Ovary (tissue), 9 donors: Measurements from ENCODE around the gene CTBP2. TPM values are rescaled to one million over a fixed set of nuclear protein-coding genes. Genes with fewer than 3 reads are reported as not detected.

Experiments used
- DNase-seq, 5 donors: peaks; one replicate each; pipeline ENCODE4 v3.0.0-alpha.2; 2019 to 2020
- H3K27ac ChIP-seq, 2 donors: fragments of 200-600 bp; one replicate each; pipeline versions ENCODE4 v1.5.1 to v1.8.0; 2019 to 2022
- H3K27me3 ChIP-seq: fragments of 200-600 bp; one replicate; pipeline ENCODE4 v1.8.0; 2022
- H3K36me3 ChIP-seq: fragments of 200-600 bp; sonication (generic); one replicate; pipeline ENCODE4 v1.5.1; 2019
- H3K4me1 ChIP-seq: one replicate; pipeline ENCODE4 v1.8.1; 2013; ENCODE audit warnings: mild to moderate bottlenecking, moderate library complexity; ENCODE audit not compliant: insufficient read depth
- H3K4me3 ChIP-seq: fragments of 200-600 bp; sonication (generic); one replicate; pipeline ENCODE4 v1.5.1; 2017
- H3K9me3 ChIP-seq, 2 donors: fragments of 200-600 bp in 1 of 2; sonication (generic) in 1 of 2; one replicate each; pipeline versions ENCODE4 v1.5.1 to v1.8.1; 2013 to 2019; ENCODE audit warnings: mild to moderate bottlenecking in 1 of 2, moderate library complexity in 1 of 2
- EP300 ChIP-seq: sonication (generic); formaldehyde crosslinking; IDR thresholded peaks from one replicate; pipeline ENCODE4 v1.6.1; 2017; ENCODE audit warnings: antibody characterized with exemption
- POLR2A ChIP-seq: fragments of 450-650 bp; IDR thresholded peaks from one replicate; pipeline ENCODE4 v1.6.1; 2017; ENCODE audit warnings: antibody characterized with exemption, mild to moderate bottlenecking, moderate library complexity
- WGBS, 3 donors: extraction: QIAGEN DNeasy Blood & Tissue Kit in 1 of 3; methylation state at CpG; one replicate each; pipeline versions ENCODE4 v1.1.5 to v1.1.7; 2013 to 2017; 5-methylcytosine and 5-hydroxymethylcytosine counted together
- intact Hi-C, 4 donors: fragments of 100-400 bp; cut with DNase I; formaldehyde crosslinking; loops; one replicate each; pipeline versions ENCODE4 v1.11.0 to v1.15.1; 2022 to 2023
- polyA plus RNA-seq, 2 donors: library from polyadenylated mRNA; stranded (reverse); fragments of 200-250 nt in 1 of 2; fragments of 350-450 nt in 1 of 2; fragmentation: Illumina TruSeq in 1 of 2; extraction: RNeasy Lipid Tissue Mini Kit (QIAGEN cat#74804) in 1 of 2; gene quantifications; one replicate each; pipeline ENCODE4 v1.2.3, GENCODE V29; 2013 to 2014
- total RNA-seq, 7 donors: library from RNA; depleted of rRNA in 2 of 7; stranded (reverse); fragments of >200 nt in 2 of 7; fragmentation: NEBNext Ultra II Directional in 3 of 7; extraction: Animal tissue kit (Norgen Biotek cat#: 25700) in 3 of 7; gene quantifications; one replicate each; pipeline versions ENCODE4 v1.1.0 to v1.2.4, GENCODE V29; 2016 to 2023
- TF ChIP-seq, protein P1 (sequence below), 3 donors: fragments of 450-650 bp in 2 of 3; fragments of 200-600 bp in 1 of 3; IDR thresholded peaks; one replicate each; pipeline versions ENCODE4 v1.5.1 to v1.8.0; 2016 to 2022; ENCODE audit warnings: antibody characterized with exemption in 3 of 3, mild to moderate bottlenecking in 1 of 3
- donor health status: DM: no; HTN: no; CAD: no; lungs with moderate emphysema.
- donor health status: DM: no; HTN: no; CAD: no.
- donor health status: Bipolar disorder and iron deficiency.
- donor health status: DM: yes; HTN: yes; CAD: no.
- donor health status: DM: no; HTN: no; CAD: no.
- donor health status: DM: yes; HTN: yes; CAD: no.

CTBP2 gene
- total and polyA plus RNA-seq, 9 donors = 25.3 to 107 (median 69.5) TPM

DNA sequence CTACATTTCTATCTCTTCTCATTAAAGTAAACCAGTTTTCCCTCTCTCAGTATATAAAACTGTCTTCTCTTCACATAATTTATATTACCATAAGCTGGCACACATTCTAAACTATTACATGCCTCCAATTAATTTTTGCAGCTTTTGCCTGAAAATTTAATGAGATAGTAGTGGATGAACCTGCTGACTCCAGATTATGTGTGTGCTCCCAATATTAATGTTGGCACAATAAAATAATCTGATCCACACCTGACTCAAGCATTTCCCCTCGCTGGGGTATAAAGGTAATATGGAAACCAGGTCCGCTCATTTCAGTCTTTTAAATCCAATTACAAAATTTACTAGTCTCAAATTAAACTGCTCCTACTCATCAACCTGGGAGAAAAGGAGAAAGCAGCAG lies 63.4 kb downstream of the CTBP2 start:
- Histone ChIP-seq H3K9me3 (no peaks in the 10 kb centered on the region), H3K4me1 (peaks cover 34% of the 10 kb centered on the region), H3K4me3 (no peak overlapping the region), H3K27ac (no peak overlapping the region), H3K36me3 (no peaks in the 10 kb centered on the region), H3K27me3 (no peaks in the 10 kb centered on the region)
- no peak for DNase-seq
- intact Hi-C loops = no loop called here
- WGBS, 3 donors = 94 to 96% (median 95%) methylated on average over 2 of the region's 2 CpGs
- TF ChIP-seq POLR2A (no peak), EP300 (no peak)
- TF ChIP-seq, protein P1, sequence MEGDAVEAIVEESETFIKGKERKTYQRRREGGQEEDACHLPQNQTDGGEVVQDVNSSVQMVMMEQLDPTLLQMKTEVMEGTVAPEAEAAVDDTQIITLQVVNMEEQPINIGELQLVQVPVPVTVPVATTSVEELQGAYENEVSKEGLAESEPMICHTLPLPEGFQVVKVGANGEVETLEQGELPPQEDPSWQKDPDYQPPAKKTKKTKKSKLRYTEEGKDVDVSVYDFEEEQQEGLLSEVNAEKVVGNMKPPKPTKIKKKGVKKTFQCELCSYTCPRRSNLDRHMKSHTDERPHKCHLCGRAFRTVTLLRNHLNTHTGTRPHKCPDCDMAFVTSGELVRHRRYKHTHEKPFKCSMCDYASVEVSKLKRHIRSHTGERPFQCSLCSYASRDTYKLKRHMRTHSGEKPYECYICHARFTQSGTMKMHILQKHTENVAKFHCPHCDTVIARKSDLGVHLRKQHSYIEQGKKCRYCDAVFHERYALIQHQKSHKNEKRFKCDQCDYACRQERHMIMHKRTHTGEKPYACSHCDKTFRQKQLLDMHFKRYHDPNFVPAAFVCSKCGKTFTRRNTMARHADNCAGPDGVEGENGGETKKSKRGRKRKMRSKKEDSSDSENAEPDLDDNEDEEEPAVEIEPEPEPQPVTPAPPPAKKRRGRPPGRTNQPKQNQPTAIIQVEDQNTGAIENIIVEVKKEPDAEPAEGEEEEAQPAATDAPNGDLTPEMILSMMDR (IDR thresholded peaks at IDR 0.05) = no peak

DNA sequence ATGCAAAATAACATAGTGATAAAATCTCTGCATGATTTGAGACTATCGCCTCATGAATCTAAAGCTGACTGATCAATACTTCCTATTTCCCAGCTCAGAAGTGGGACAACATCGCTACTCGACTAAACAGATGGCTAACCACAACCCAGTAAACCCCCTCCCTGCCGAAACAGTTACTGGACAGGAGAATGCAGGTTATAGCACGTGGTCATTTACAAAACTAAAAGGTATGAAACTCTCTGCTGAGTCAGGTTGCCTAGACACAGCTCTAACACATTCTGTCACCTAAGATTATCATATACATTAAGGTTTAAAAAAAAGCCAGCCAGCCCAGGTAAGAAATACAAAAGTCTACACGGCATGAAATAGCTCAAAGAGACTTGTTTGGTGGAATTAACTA lies 64.0 kb downstream of the CTBP2 start:
- WGBS, 3 donors = 56 to 68% (median 58%) methylated on average over 6 of the region's 6 CpGs
- DNase-seq = peak in 2 of 5 donors; percentile 0 to 3
- TF ChIP-seq POLR2A = no peak
- TF ChIP-seq, protein P1 (IDR thresholded peaks at IDR 0.05) = no peak

DNA sequence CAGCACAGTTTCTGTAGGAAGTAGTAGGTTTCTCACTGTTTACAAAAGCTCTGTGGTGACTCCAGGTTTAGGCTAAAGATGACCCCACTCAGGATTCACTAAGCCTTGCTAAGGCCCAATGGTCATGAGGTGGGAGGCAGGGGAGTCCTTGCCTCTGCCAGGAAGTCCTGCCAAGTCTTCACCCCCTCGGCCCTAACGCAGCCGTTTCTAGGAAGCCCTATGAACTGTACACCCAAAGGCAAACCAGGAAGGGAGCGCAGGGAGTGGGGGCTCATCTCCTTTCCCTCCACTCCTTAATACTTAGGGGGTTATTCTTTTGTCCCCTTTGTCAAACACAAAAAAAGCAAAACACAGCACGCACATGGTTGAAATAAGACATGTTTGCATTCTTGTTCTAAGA lies 64.6 kb downstream of the CTBP2 start:
- no peak for TF ChIP-seq POLR2A
- no peak for TF ChIP-seq EP300
- TF ChIP-seq, protein P1 (IDR thresholded peaks at IDR 0.05) = no peak
- no peaks in the 10 kb centered on the region for H3K36me3 ChIP-seq
- intact Hi-C loops = no loop called here
- no peak overlapping the region for H3K4me3 ChIP-seq
- peaks cover 34% of the 10 kb centered on the region for H3K4me1 ChIP-seq
- DNase-seq = peak in 3 of 5 donors; percentile 29 to 40 (median 31)
- 11 to 26% (median 12%) methylated on average over 5 of the region's 5 CpGs for WGBS, 3 donors
- H3K27me3 ChIP-seq = no peaks in the 10 kb centered on the region
- peak overlapping the region in 1 of 2 donors; percentile 8 for H3K27ac ChIP-seq
- H3K9me3 ChIP-seq = no peaks in the 10 kb centered on the region

More for the DNA sequence above, 64.0 kb downstream of the CTBP2 start:
- Histone ChIP-seq H3K4me1 (peaks cover 34% of the 10 kb centered on the region), H3K36me3 (no peaks in the 10 kb centered on the region), H3K27ac (no peak overlapping the region), H3K4me3 (no peak overlapping the region), H3K27me3 (no peaks in the 10 kb centered on the region), H3K9me3 (no peaks in the 10 kb centered on the region)
- intact Hi-C loops = no loop called here

DNA sequence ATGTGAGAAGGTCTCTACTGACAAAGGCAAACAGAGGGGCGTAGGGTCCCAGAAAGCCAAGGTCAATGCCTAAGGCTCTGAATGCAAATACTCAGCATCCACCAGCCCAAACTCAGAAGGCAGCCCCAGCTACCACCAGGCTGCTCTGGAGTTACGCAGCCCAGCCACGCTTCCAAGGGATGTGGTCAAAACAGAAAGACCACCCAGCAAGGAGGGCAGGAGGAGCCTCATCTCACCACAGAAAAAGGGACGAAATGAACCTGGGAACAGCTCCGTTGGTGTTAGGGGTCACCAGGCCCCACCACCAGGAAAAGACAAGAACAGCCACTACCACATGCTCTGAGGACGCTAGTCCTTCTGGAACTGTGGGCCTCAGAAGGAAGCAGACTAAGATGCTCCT lies 65.1 kb downstream of the CTBP2 start:
- H3K4me1 ChIP-seq = peaks cover 34% of the 10 kb centered on the region
- DNase-seq = peak in 3 of 5 donors; percentile 10 to 33 (median 22)
- no peak overlapping the region for H3K4me3 ChIP-seq
- H3K27me3 ChIP-seq = no peaks in the 10 kb centered on the region
- WGBS, 3 donors = 44 to 68% (median 68%) methylated on average over 6 of the region's 6 CpGs
- no peaks in the 10 kb centered on the region for H3K36me3 ChIP-seq
- TF ChIP-seq, protein P1 (IDR thresholded peaks at IDR 0.05) = no peak
- TF ChIP-seq POLR2A (no peak), EP300 (no peak)
- peak overlapping the region in 1 of 2 donors; percentile 8 for H3K27ac ChIP-seq
- intact Hi-C loops = no loop called here
- H3K9me3 ChIP-seq = no peaks in the 10 kb centered on the region
